ENCODE results near the gene DHX30. TPM values are rescaled to one million over a fixed set of nuclear protein-coding genes. Genes with fewer than 3 reads are reported as not detected.

DHX30 gene
- polyA plus RNA-seq, 1 of the 3 experiments (the other 2 are of a cell fraction), result 86.3 TPM

DNA sequence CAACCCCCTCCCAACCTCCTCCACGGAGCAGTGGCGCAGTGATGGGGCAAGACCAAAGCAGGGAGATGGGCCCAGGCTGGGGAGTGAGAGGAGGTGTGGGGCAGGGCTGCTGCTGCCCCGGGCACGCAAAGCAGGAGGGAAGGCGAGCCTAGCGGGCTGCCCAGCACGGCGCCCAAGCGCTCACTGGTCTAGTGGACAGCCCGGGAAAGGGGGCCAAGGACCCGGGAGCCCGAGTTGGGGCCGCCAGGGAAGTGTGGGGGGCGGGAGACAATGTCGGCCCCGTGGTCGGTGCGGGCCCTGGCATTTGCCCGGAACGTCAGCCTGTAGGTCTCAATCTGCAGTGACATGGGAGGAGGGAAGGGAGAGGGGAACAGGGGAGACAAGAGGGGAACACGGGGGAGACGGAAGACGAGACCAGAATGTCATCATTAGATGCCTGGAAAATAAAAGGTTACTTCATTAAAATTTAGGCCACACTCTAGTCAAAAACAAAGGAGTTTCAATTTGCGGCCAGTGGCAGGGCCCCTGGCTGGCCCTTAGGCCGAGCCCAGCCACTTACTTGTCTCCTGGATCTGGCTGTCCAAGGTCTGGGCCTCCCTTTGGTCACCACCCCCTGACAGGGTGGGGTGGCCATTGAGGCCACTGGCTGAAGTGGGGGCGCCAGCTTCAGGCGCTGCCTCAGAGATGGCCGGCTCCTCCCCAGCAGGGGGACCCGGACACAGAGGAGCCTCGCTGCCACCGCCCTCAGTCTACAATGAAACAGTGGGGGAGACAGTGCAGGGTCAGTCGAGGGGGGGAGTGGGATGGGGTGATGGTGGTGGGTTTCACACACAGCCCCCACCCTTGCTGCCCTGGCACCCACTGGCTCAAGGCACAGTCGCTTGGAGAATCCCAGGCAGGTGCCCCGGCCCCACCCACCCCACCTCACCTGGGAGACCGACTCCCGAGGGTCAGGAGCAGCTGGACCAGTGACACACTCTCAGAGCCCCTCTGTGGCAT, 50.0 kb downstream of the DHX30 start:
- DNase-seq, result peak; percentile 51
- no peak overlapping the region for H3K4me3 ChIP-seq (ENCODE audit: low read depth in 2 of 2, low read length in 1 of 2)
- ChIA-PET CTCF (interaction anchor here (0.9 to 2.2 kb wide), 4 partner anchors 15 to 298 kb away, joined by 3 to 7 read pairs (median 5); no protein-coding TSS in a partner anchor), POLR2A (no interaction called here)
- no peaks in the 10 kb centered on the region for H3K9me2 ChIP-seq
- TF ChIP-seq EZH2phosphoT487 (IDR thresholded peaks at IDR 0.05; ENCODE audit: borderline replicate concordance, low read depth), result no peak
- TF ChIP-seq GABPA (IDR thresholded peaks at IDR 0.05; ENCODE audit: low read depth), result no peak
- no peak for TF ChIP-seq MAX (IDR thresholded peaks at IDR 0.05; ENCODE audit: low read depth)
- TF ChIP-seq TAF1 (IDR thresholded peaks at IDR 0.05; ENCODE audit: borderline replicate concordance, low read depth, low read length), result no peak
- TF ChIP-seq RXRA (IDR thresholded peaks at IDR 0.05; ENCODE audit: borderline replicate concordance, low read depth), result no peak
- TF ChIP-seq, protein P1, sequence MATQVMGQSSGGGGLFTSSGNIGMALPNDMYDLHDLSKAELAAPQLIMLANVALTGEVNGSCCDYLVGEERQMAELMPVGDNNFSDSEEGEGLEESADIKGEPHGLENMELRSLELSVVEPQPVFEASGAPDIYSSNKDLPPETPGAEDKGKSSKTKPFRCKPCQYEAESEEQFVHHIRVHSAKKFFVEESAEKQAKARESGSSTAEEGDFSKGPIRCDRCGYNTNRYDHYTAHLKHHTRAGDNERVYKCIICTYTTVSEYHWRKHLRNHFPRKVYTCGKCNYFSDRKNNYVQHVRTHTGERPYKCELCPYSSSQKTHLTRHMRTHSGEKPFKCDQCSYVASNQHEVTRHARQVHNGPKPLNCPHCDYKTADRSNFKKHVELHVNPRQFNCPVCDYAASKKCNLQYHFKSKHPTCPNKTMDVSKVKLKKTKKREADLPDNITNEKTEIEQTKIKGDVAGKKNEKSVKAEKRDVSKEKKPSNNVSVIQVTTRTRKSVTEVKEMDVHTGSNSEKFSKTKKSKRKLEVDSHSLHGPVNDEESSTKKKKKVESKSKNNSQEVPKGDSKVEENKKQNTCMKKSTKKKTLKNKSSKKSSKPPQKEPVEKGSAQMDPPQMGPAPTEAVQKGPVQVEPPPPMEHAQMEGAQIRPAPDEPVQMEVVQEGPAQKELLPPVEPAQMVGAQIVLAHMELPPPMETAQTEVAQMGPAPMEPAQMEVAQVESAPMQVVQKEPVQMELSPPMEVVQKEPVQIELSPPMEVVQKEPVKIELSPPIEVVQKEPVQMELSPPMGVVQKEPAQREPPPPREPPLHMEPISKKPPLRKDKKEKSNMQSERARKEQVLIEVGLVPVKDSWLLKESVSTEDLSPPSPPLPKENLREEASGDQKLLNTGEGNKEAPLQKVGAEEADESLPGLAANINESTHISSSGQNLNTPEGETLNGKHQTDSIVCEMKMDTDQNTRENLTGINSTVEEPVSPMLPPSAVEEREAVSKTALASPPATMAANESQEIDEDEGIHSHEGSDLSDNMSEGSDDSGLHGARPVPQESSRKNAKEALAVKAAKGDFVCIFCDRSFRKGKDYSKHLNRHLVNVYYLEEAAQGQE (IDR thresholded peaks at IDR 0.05; ENCODE audit: low read depth, low read length), result no peak
- no peak for TF ChIP-seq PBX3 (IDR thresholded peaks at IDR 0.05)
- TF ChIP-seq NFIC (IDR thresholded peaks at IDR 0.05; ENCODE audit: borderline replicate concordance), result no peak
- TF ChIP-seq EP300 (IDR thresholded peaks at IDR 0.05; ENCODE audit: borderline replicate concordance in 1 of 2, low read depth in 1 of 2, low read length in 1 of 2), result no peak
- TF ChIP-seq, protein P2, sequence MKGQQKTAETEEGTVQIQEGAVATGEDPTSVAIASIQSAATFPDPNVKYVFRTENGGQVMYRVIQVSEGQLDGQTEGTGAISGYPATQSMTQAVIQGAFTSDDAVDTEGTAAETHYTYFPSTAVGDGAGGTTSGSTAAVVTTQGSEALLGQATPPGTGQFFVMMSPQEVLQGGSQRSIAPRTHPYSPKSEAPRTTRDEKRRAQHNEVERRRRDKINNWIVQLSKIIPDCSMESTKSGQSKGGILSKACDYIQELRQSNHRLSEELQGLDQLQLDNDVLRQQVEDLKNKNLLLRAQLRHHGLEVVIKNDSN (IDR thresholded peaks at IDR 0.05; ENCODE audit: borderline replicate concordance, low read depth), result no peak
- TF ChIP-seq FOXM1 (IDR thresholded peaks at IDR 0.05; ENCODE audit: low read depth), result no peak
- no peak for TF ChIP-seq JUND (IDR thresholded peaks at IDR 0.05)
- no peak for TF ChIP-seq SMC3 (IDR thresholded peaks at IDR 0.05; ENCODE audit: low read depth, low read length)
- TF ChIP-seq TCF12 (IDR thresholded peaks at IDR 0.05), result no peak
- no peak overlapping the region for H3K9ac ChIP-seq
- H3K4me1 ChIP-seq (ENCODE audit: control insufficient read depth in 1 of 2, insufficient read depth in 2 of 2, low read depth in 1 of 2, low read length in 1 of 2), result no peaks in the 10 kb centered on the region
- H3K27me3 ChIP-seq (ENCODE audit: insufficient read depth), result no peaks in the 10 kb centered on the region
- H3K4me2 ChIP-seq, result no peak overlapping the region
- H3K9me3 ChIP-seq, result no peaks in the 10 kb centered on the region
- H4K20me1 ChIP-seq (ENCODE audit: insufficient read depth), result peaks cover 22% of the 10 kb centered on the region; the same call in 1 of the 2 replicates
- H3K27ac ChIP-seq (ENCODE audit: low read depth in 2 of 2, low read length in 1 of 2), result no peak overlapping the region
- H2AFZ ChIP-seq (ENCODE audit: low read depth), result no peak overlapping the region
- 93% methylated on average over 27 of the region's 36 CpGs for WGBS (ENCODE audit: low lambda C conversion rate)
- H3F3A ChIP-seq (replicated peaks; ENCODE audit: insufficient read depth), result peaks cover 22% of the 10 kb centered on the region
- H3K36me3 ChIP-seq (replicated peaks in 1 of 2; ENCODE audit: control insufficient read depth in 1 of 2, insufficient read depth in 2 of 2, low read length in 1 of 2), result peaks cover 27 to 76% of the 10 kb centered on the region in 2 experiments
- H3K79me2 ChIP-seq (ENCODE audit: insufficient read depth), result 0 out of 2 replicates have a peak, but pooled peaks cover 3% of the 10 kb centered on the region
